Endothelial cell (in vitro differentiated cells): Measurements from ENCODE around the gene ARL6IP4. TPM values are rescaled to one million over a fixed set of nuclear protein-coding genes. Genes with fewer than 3 reads are reported as not detected.

Source experiments
- DNase-seq: peaks from one replicate; pipeline ENCODE4 v3.0.0; 2021; ENCODE audit warnings: low spot score
- H3K27ac Mint-ChIP-seq: one replicate; pipeline ENCODE4 v1.8.0; 2021; ENCODE audit warnings: mixed read lengths, inconsistent platforms; ENCODE audit not compliant: unreplicated experiment
- H3K27me3 Mint-ChIP-seq: one replicate; pipeline ENCODE4 v1.8.0; 2021; ENCODE audit warnings: mild to moderate bottlenecking, moderate library complexity, mixed read lengths, inconsistent platforms; ENCODE audit not compliant: unreplicated experiment
- H3K36me3 Mint-ChIP-seq: one replicate; pipeline ENCODE4 v1.8.0; 2021; ENCODE audit warnings: mild to moderate bottlenecking, low read depth, mixed read lengths, inconsistent platforms; ENCODE audit not compliant: unreplicated experiment
- H3K4me1 Mint-ChIP-seq: one replicate; pipeline ENCODE4 v1.8.0; 2021; ENCODE audit warnings: mild to moderate bottlenecking, mixed read lengths, inconsistent platforms; ENCODE audit not compliant: unreplicated experiment
- H3K4me3 Mint-ChIP-seq: one replicate; pipeline ENCODE4 v1.8.0; 2021; ENCODE audit warnings: mild to moderate bottlenecking, mixed read lengths, inconsistent platforms; ENCODE audit not compliant: unreplicated experiment
- H3K9me3 Mint-ChIP-seq: one replicate; pipeline ENCODE4 v1.8.0; 2021; ENCODE audit warnings: mixed read lengths, inconsistent platforms; ENCODE audit not compliant: unreplicated experiment
- total RNA-seq: library from RNA; stranded (reverse); fragmentation: NEBNext Ultra II Directional; extraction: Animal tissue kit (Norgen Biotek cat#: 25700); gene quantifications from one replicate; pipeline ENCODE4 v1.2.1, GENCODE V29; 2021; ENCODE audit not compliant: unreplicated experiment
- TF ChIP-seq, protein P1 (sequence below): fragments of 200-600 bp; sonication (generic); IDR thresholded peaks from one replicate; pipeline ENCODE4 v1.5.0; 2021; ENCODE audit warnings: antibody characterized with exemption; ENCODE audit not compliant: unreplicated experiment

Gene ARL6IP4
- total RNA-seq, 1 donor from 2014 or later, result 151 TPM

DNA sequence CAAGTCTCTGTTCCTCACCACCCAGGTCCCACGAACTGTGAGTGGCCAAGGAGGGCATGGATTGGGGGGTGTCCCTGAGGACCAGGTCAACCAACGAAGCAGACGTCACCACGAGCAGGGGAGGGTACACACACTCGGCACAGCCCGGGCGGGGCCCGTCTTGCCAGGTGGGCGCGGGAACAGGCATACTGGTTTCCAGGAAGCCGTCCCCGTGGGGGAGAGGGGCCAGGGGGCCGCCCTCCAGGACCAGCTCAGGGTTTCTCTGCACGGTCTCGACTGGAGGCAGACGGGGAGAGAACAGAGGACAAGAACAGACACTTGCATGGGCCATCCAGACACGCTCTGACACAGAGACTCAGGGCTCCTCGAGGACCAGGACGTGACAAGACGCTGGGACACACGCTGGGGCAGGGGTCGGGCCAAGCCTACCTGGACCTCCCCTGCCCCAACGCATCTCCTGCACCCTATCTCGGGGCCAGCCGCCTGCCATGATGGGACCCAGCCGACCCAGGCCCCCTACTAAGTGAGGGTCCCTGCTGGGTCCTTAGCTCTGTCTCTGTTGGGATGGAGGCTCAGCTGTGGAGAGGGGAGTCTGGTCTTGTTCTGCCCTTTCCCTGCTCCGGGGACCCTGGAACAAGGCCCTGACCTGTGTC, 11.3 kb downstream of the ARL6IP4 start:
- Mint-ChIP-seq H3K27me3 (no peaks in the 10 kb centered on the region), H3K27ac (no peak overlapping the region), H3K4me1 (no peaks in the 10 kb centered on the region), H3K36me3 (no peaks in the 10 kb centered on the region), H3K9me3 (no peaks in the 10 kb centered on the region), H3K4me3 (no peak overlapping the region)
- TF ChIP-seq, protein P1, sequence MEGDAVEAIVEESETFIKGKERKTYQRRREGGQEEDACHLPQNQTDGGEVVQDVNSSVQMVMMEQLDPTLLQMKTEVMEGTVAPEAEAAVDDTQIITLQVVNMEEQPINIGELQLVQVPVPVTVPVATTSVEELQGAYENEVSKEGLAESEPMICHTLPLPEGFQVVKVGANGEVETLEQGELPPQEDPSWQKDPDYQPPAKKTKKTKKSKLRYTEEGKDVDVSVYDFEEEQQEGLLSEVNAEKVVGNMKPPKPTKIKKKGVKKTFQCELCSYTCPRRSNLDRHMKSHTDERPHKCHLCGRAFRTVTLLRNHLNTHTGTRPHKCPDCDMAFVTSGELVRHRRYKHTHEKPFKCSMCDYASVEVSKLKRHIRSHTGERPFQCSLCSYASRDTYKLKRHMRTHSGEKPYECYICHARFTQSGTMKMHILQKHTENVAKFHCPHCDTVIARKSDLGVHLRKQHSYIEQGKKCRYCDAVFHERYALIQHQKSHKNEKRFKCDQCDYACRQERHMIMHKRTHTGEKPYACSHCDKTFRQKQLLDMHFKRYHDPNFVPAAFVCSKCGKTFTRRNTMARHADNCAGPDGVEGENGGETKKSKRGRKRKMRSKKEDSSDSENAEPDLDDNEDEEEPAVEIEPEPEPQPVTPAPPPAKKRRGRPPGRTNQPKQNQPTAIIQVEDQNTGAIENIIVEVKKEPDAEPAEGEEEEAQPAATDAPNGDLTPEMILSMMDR, result no peak
- DNase-seq, result no peak

DNA sequence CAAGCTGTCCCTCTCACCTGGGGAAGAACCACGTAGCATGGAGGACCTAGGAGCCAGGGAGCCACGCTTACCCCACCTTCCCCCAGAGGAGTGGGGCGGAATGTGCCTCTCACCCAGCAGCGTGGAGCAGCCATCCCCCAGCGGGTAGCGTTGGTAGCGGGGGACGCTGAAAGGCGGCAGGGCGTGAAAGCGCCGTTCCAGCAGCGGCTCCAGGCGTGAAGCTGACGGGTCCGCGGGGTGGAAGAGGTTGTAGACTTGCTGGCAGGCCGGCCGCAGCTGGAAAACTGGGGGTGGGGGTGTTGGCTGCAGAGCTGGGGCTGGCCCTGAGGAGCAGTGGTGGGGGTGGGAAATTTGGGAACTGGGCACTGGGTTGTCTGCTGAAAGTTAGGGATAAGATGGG, 11.9 kb downstream of the ARL6IP4 start:
- H3K36me3 Mint-ChIP-seq, result no peaks in the 10 kb centered on the region

DNA sequence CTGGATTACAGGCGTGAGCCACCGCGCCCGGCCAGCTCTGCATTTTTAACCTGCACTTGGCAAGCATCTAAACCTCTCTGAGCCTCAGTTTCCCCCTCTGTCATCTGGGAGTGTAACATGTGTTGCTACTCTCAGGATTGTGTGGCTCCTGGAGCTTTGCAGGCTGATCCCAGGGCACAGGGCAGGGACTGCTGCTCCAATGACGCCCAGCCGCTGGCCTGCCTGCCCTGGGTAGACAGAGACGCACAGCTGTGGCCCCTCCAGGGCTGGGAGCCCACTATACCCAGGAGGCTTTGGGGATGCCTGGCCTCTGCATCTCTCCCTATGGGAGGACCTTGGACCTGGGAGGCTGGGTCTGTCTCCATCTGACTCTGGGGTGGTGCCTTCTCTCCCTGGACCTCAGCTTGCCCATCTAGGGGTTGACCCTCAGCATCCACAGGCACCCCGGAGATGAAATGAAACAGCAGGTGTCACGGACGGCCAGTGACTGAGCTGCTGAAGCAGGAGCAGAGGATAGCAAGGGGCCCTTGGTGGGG, 13.7 kb downstream of the ARL6IP4 start:
- Mint-ChIP-seq H3K27ac (no peak overlapping the region), H3K36me3 (no peaks in the 10 kb centered on the region), H3K27me3 (no peaks in the 10 kb centered on the region), H3K4me3 (no peak overlapping the region), H3K4me1 (no peaks in the 10 kb centered on the region), H3K9me3 (no peaks in the 10 kb centered on the region)
- TF ChIP-seq, protein P1, result no peak
- DNase-seq, result no peak

More for the DNA sequence above, 11.9 kb downstream of the ARL6IP4 start:
- TF ChIP-seq, protein P1, result no peak
- no peak for DNase-seq
- H3K9me3 Mint-ChIP-seq, result no peaks in the 10 kb centered on the region
- H3K27ac Mint-ChIP-seq, result no peak overlapping the region
- no peaks in the 10 kb centered on the region for H3K27me3 Mint-ChIP-seq
- no peak overlapping the region for H3K4me3 Mint-ChIP-seq
- no peaks in the 10 kb centered on the region for H3K4me1 Mint-ChIP-seq

DNA sequence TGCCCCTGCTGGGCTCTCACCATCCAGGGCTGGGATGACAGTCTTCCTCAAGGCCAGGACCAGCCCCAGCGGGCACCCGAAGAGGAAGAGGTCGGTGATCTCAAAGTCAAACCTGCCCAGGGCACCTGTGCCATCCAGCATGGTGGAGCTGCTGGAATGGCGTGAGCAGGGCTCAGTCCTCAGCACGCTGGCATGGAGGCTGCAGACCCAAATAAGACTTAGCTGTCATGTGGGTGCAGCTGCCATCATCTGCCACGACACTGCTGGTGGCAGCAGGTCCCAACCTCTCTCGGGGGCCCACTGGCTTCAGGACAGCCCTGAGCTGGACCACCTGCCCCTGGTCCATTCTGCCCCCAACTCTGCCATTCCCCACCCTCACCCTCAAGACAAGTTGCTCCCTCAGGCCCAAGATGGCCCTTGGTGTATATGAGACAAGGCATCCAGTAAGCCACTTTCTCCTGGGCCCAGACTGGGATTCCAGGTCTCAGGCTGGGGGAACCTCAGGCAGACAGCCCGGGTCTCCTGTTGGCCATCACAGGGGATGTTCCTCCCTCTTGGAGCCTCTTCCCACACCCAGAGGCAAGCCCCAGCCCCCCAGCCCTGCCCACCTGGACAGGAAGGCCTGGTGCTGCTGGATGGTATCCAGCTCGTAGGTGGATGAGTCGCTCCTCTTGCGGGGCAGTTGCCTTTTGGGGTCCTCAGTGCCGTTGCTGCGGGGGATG, 14.5 kb downstream of the ARL6IP4 start:
- DNase-seq, result no peak
- no peaks in the 10 kb centered on the region for H3K4me1 Mint-ChIP-seq
- H3K4me3 Mint-ChIP-seq, result no peak overlapping the region
- H3K36me3 Mint-ChIP-seq, result no peaks in the 10 kb centered on the region
- no peak overlapping the region for H3K27ac Mint-ChIP-seq
- H3K9me3 Mint-ChIP-seq, result no peaks in the 10 kb centered on the region
- H3K27me3 Mint-ChIP-seq, result no peaks in the 10 kb centered on the region
- TF ChIP-seq, protein P1, result no peak
